Ishikawa (cell line): Measurements from ENCODE around the gene STT3B.

Experiments
- EP300 ChIP-seq: IDR thresholded peaks from 2 replicates; pipeline ENCODE4 v1.6.1; 2012; ENCODE audit warnings: borderline replicate concordance
- RAD21 ChIP-seq: IDR thresholded peaks from 2 replicates; pipeline ENCODE4 v1.6.1; 2012; ENCODE audit warnings: low read depth
- YY1 ChIP-seq: IDR thresholded peaks from 2 replicates; pipeline ENCODE4 v1.6.1; 2012; ENCODE audit warnings: low read depth
- TF ChIP-seq, protein P1 (sequence below): IDR thresholded peaks from 2 replicates; pipeline ENCODE4 v1.6.1; 2012

GRCh38 chr3:31530960-31531335 lies 1.8 kb upstream of the STT3B start:
- TF ChIP-seq, protein P1, sequence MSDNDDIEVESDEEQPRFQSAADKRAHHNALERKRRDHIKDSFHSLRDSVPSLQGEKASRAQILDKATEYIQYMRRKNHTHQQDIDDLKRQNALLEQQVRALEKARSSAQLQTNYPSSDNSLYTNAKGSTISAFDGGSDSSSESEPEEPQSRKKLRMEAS: no peak
- no peak for TF ChIP-seq YY1
- no peak for TF ChIP-seq RAD21
- TF ChIP-seq EP300: no peak
